ENCODE data around the gene SBNO2.

Gene SBNO2

DNA sequence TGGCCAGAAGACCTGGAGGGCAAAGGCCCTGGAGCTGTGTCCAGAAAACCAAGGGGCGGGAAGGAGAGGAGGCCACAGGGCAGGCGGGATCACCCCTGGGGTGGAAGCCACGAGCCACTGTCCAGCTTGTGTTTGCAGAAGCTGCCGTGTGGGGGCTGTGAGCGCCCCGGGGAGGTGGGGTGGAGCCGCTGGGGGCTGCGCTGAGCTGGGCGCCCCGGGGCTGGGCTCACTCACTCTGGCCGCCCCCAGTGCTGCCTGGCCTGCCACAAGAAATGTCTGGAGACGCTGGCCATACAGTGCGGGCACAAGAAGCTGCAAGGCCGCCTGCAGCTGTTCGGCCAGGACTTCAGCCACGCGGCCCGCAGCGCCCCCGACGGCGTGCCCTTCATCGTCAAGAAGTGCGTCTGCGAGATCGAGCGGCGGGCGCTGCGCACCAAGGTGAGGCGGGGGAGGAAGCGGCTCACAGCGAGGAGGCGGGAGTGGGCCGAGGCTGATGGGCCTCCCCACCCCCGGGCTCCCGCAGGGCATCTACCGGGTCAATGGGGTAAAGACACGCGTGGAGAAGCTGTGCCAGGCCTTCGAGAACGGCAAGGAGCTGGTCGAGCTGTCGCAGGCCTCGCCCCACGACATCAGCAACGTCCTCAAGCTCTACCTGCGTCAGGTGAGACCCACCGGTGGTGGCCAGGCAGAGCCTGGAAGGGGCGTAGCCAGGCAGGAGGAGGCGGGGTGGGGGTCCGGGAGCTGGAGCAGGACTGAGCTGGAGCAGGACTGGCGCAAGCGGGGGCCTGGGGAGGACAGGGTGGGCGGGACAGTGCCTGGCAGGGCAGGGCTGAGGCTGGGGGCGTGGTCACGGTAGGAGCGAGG lies 92.5 kb downstream of the SBNO2 start:
- FAIRE-seq (no peak), DNase-seq (ENCODE audit: insufficient read length) (no peak)

GRCh38 chr19:1080360-1081161 lies 93.5 kb downstream of the SBNO2 start:
- TF ChIP-seq POLR2A (IDR thresholded peaks at IDR 0.05; ENCODE audit: low read depth, low read length), result no peak
- no peak for TF ChIP-seq TAF1 (IDR thresholded peaks at IDR 0.05; ENCODE audit: borderline replicate concordance, low read depth, low read length)
- FAIRE-seq, result no peak
- DNase-seq (ENCODE audit: insufficient read length), result no peak

More for the DNA sequence above, 92.5 kb downstream of the SBNO2 start:
- TF ChIP-seq POLR2AphosphoS5 (IDR thresholded peaks at IDR 0.05; ENCODE audit: low read depth, low read length), result no peak
- no peak for TF ChIP-seq TAF1 (IDR thresholded peaks at IDR 0.05; ENCODE audit: borderline replicate concordance, low read depth, low read length)
- TF ChIP-seq POLR2A (IDR thresholded peaks at IDR 0.05; ENCODE audit: low read depth, low read length), result no peak

DNA sequence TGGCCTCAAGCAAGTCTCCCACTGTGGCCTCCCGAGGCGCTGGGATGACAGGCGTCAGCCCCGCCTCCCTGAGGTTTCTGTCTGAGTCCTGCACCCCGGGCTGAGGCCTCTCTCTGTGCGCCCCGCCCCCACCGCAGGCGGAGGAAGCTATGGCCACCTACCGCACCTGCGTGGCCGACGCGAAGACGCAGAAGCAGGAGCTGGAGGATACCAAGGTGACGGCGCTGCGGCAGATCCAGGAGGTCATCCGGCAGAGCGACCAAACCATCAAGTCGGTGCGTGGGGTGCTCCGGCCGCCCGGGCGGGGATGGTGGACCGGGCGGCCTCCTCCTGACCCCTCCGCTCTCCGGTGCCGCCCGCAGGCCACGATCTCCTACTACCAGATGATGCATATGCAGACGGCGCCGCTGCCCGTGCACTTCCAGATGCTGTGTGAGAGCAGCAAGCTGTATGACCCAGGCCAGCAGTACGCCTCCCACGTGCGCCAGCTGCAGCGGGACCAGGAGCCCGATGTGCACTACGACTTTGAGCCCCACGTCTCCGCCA lies 94.4 kb downstream of the SBNO2 start:
- FAIRE-seq (no peak), DNase-seq (ENCODE audit: insufficient read length) (no peak)
- no peak for TF ChIP-seq POLR2A (IDR thresholded peaks at IDR 0.05; ENCODE audit: low read depth, low read length)
- no peak for TF ChIP-seq TAF1 (IDR thresholded peaks at IDR 0.05; ENCODE audit: borderline replicate concordance, low read depth, low read length)

GRCh38 chr19:1076951-1077350 lies 97.1 kb downstream of the SBNO2 start:
- FAIRE-seq (peak; percentile 94), DNase-seq (ENCODE audit: insufficient read length) (peak; percentile 96)
- TF ChIP-seq POLR2A (IDR thresholded peaks at IDR 0.05; ENCODE audit: low read depth, low read length) (no peak; the same call in 1 of the 2 replicates), TAF1 (IDR thresholded peaks at IDR 0.05; ENCODE audit: borderline replicate concordance, low read depth, low read length) (no peak), POLR2AphosphoS5 (IDR thresholded peaks at IDR 0.05; ENCODE audit: low read depth, low read length) (no peak)

GRCh38 chr19:1076046-1076386 lies 98.1 kb downstream of the SBNO2 start:
- FAIRE-seq (no peak), DNase-seq (ENCODE audit: insufficient read length) (no peak)
- TF ChIP-seq POLR2AphosphoS5 (IDR thresholded peaks at IDR 0.05; ENCODE audit: low read depth, low read length) (no peak), POLR2A (IDR thresholded peaks at IDR 0.05; ENCODE audit: low read depth, low read length) (no peak), TAF1 (IDR thresholded peaks at IDR 0.05; ENCODE audit: borderline replicate concordance, low read depth, low read length) (no peak)

- TF ChIP-seq TAF1 (IDR thresholded peaks at IDR 0.05; ENCODE audit: borderline replicate concordance, low read depth, low read length) (no peak), POLR2AphosphoS5 (IDR thresholded peaks at IDR 0.05; ENCODE audit: low read depth, low read length) (no peak), POLR2A (IDR thresholded peaks at IDR 0.05; ENCODE audit: low read depth, low read length) (no peak)
- peak; percentile 98 for DNase-seq (ENCODE audit: insufficient read length)
- peak; percentile 84 for FAIRE-seq
Observed at GRCh38 chr19:1074544-1075283, 99.4 kb downstream of the SBNO2 start.

DNA sequence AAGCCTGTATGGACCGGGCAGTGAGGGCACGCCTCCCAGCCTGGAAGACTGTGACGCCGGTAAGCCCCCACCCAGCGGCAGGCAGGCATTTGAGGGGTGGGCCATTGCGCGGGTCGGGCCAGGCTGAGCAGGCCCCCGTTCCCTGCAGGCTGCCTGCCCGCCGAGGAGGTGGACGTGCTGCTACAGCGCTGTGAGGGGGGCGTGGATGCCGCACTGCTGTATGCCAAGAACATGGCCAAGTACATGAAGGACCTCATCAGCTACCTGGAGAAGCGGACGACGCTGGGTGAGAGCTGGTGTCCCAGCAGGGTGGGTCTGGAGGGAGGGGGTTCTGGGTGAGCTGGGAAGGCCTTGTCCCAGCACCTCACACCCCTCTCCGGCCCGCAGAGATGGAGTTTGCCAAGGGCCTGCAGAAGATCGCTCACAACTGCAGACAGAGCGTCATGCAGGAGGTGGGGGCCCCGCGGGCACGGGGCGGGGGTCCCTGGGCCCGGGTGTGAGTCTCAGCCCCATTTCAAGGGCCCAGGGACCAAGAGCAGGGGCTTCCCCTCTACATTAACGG lies 100.0 kb downstream of the SBNO2 start:
- no peak for DNase-seq (ENCODE audit: insufficient read length)
- no peak for FAIRE-seq
- no peak for TF ChIP-seq TAF1 (IDR thresholded peaks at IDR 0.05; ENCODE audit: borderline replicate concordance, low read depth, low read length)
- TF ChIP-seq POLR2A (IDR thresholded peaks at IDR 0.05; ENCODE audit: low read depth, low read length), result no peak

GRCh38 chr19:1073063-1073955 lies 100.8 kb downstream of the SBNO2 start:
- DNase-seq (ENCODE audit: insufficient read length) (no peak), FAIRE-seq (no peak)
- TF ChIP-seq POLR2A (IDR thresholded peaks at IDR 0.05; ENCODE audit: low read depth, low read length) (no peak), TAF1 (IDR thresholded peaks at IDR 0.05; ENCODE audit: borderline replicate concordance, low read depth, low read length) (no peak), POLR2AphosphoS5 (IDR thresholded peaks at IDR 0.05; ENCODE audit: low read depth, low read length) (no peak)

- DNase-seq (ENCODE audit: insufficient read length), result no peak
- no peak for FAIRE-seq
- TF ChIP-seq TAF1 (IDR thresholded peaks at IDR 0.05; ENCODE audit: borderline replicate concordance, low read depth, low read length) (no peak), POLR2A (IDR thresholded peaks at IDR 0.05; ENCODE audit: low read depth, low read length) (no peak), POLR2AphosphoS5 (IDR thresholded peaks at IDR 0.05; ENCODE audit: low read depth, low read length) (no peak)
Observed at GRCh38 chr19:1072371-1073015, 101.6 kb downstream of the SBNO2 start.
